Pancreas (tissue), 10 donors: ENCODE data around the gene MYLK4. TPM values are rescaled to one million over a fixed set of nuclear protein-coding genes. Genes with fewer than 3 reads are reported as not detected.
A peak's percentile ranks its signal among the peaks of the same experiment; 100 is the strongest.

Source experiments
- ATAC-seq, 4 donors: fragments of 200-7000 bp; cut with Tn5 transposase; one replicate each; pipeline versions ENCODE4 v1.8.0 to v1.9.1; 2020; ENCODE audit warnings: mild to moderate bottlenecking in 4 of 4, moderate library complexity in 4 of 4
- DNase-seq, 6 donors: peaks; one replicate each; pipeline ENCODE4 v3.0.0-alpha.2; 2020
- FAIRE-seq: peaks from 2 replicates; lab custom pipeline; 2012; peaks lifted over from hg19 to GRCh38; lab: Jason Lieb, UNC
- H3K27ac ChIP-seq, 4 donors: fragments of 200-600 bp; sonication (generic); 1 replicate in 3 of 4; 2 replicates in 1 of 4; pipeline versions ENCODE4 v1.5.0 to v1.8.0; 2020
- H3K27me3 ChIP-seq, 4 donors: fragments of 200-600 bp; one replicate each; pipeline ENCODE4 v1.8.0; 2021
- H3K36me3 ChIP-seq, 3 donors: fragments of 200-600 bp; sonication (generic) in 1 of 3; one replicate each; pipeline versions ENCODE4 v1.5.0 to v1.8.0; 2020 to 2021
- H3K4me1 ChIP-seq, 3 donors: fragments of 200-600 bp; one replicate each; pipeline ENCODE4 v1.8.0; 2021
- H3K4me3 ChIP-seq, 4 donors: fragments of 200-600 bp; sonication (generic) in 2 of 4; one replicate each; pipeline versions ENCODE4 v1.5.0 to v1.8.0; 2020 to 2021
- H3K9me3 ChIP-seq, 4 donors: fragments of 200-600 bp; one replicate each; pipeline ENCODE4 v1.8.0; 2021
- WGBS, 2 donors: extraction: QIAGEN DNeasy Blood & Tissue Kit; methylation state at CpG; one replicate each; pipeline ENCODE4 v1.1.7; 2013; 5-methylcytosine and 5-hydroxymethylcytosine counted together
- intact Hi-C, 3 donors: fragments of 100-400 bp; cut with DNase I; formaldehyde crosslinking; loops; one replicate each; pipeline versions ENCODE4 v1.11.1 to v1.14.2; 2022
- polyA plus RNA-seq, 2 donors: library from polyadenylated mRNA; stranded (reverse); fragments of 200-250 nt; gene quantifications; one replicate each; pipeline ENCODE4 v1.2.3, GENCODE V29; 2013
- total RNA-seq, 6 donors: library from RNA; stranded (reverse); fragmentation: NEBNext Ultra II Directional in 4 of 6; extraction: Animal tissue kit (Norgen Biotek cat#: 25700) in 4 of 6; gene quantifications; one replicate each; pipeline versions ENCODE4 v1.2.1 to v1.2.4, GENCODE V29; 2021 to 2023
- TF ChIP-seq, protein P1 (sequence below), 4 donors: fragments of 200-600 bp; sonication (generic) in 3 of 4; IDR thresholded peaks; one replicate each; pipeline versions ENCODE4 v1.5.0 to v1.8.0; 2021; ENCODE audit warnings: antibody characterized with exemption in 4 of 4
- donor health status: healthy with polysubstance abuse.
- donor health status: DM: no; HTN: no; CAD: no; lungs with moderate emphysema.
- donor health status: DM: no; HTN: no; CAD: no.
- donor health status: control.
- donor health status: control.
- donor health status: Bipolar disorder and iron deficiency.
- donor health status: DM: yes; HTN: yes; CAD: no.
- donor health status: DM: no; HTN: no; CAD: no.
- donor health status: DM: no; HTN: no; CAD: no.
- donor health status: DM: yes; HTN: yes; CAD: no.

Gene MYLK4
- total and polyA plus RNA-seq, 8 donors, result 0.27 to 1.0 (median 0.41) TPM

GRCh38 chr6:2733324-2733723 is 17.4 kb downstream of the MYLK4 start:
- TF ChIP-seq, protein P1, sequence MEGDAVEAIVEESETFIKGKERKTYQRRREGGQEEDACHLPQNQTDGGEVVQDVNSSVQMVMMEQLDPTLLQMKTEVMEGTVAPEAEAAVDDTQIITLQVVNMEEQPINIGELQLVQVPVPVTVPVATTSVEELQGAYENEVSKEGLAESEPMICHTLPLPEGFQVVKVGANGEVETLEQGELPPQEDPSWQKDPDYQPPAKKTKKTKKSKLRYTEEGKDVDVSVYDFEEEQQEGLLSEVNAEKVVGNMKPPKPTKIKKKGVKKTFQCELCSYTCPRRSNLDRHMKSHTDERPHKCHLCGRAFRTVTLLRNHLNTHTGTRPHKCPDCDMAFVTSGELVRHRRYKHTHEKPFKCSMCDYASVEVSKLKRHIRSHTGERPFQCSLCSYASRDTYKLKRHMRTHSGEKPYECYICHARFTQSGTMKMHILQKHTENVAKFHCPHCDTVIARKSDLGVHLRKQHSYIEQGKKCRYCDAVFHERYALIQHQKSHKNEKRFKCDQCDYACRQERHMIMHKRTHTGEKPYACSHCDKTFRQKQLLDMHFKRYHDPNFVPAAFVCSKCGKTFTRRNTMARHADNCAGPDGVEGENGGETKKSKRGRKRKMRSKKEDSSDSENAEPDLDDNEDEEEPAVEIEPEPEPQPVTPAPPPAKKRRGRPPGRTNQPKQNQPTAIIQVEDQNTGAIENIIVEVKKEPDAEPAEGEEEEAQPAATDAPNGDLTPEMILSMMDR (IDR thresholded peaks at IDR 0.05), result no peak
- no peak for FAIRE-seq
- ATAC-seq, result peak in 3 of 4 donors; percentile 49 to 86 (median 84)
- intact Hi-C loops, result no loop called here
- Histone ChIP-seq H3K4me3 (no peak overlapping the region), H3K27ac (peak overlapping the region in 1 of 4 donors; percentile 23), H3K4me1 (no peaks in the 10 kb centered on the region), H3K27me3 (no peaks in the 10 kb centered on the region), H3K9me3 (no peaks in the 10 kb centered on the region), H3K36me3 (no peaks in the 10 kb centered on the region)
- peak in 1 of 6 donors; percentile 66 for DNase-seq
- 82 to 84% methylated on average over 5 of the region's 5 CpGs for WGBS, 2 donors

DNA sequence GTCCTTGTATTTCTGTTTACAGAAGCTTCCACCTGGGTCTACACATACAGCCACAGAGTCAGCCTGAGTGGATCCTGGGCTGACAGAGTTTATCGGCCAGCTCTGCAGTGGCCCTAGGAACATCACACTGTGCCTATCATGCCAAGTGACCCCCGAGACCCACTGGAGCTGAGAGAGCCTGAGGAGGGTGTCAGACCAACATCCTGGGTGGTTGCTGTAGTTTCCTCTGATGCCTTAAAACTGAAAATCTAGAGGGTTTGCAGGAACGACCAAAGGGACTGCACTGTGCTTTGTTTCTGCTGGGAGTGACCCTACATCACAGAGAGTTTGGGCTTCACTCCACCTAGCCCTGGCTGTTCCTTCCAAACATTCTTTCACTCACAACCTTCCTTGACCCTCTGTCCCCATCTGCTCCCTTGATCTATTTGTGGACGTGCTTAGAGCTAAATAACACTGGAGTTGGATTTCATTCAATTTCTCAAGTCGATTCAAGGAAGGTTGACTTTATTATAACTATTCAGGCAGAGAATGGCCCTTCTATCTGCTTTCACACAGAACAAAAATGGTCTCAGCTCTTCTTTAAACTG is 18.1 kb downstream of the MYLK4 start:
- no peaks in the 10 kb centered on the region for H3K36me3 ChIP-seq
- peak overlapping the region in 1 of 4 donors; percentile 23 for H3K27ac ChIP-seq
- DNase-seq (no peak), ATAC-seq (peak in 1 of 4 donors; percentile 20), FAIRE-seq (no peak)
- no peaks in the 10 kb centered on the region for H3K27me3 ChIP-seq
- H3K4me1 ChIP-seq, result no peaks in the 10 kb centered on the region
- H3K9me3 ChIP-seq, result no peaks in the 10 kb centered on the region
- H3K4me3 ChIP-seq, result no peak overlapping the region
- 44 to 45% methylated on average over 5 of the region's 5 CpGs for WGBS, 2 donors
- TF ChIP-seq, protein P1 (IDR thresholded peaks at IDR 0.05), result no peak
- intact Hi-C loops, result no loop called here

- TF ChIP-seq, protein P1 (IDR thresholded peaks at IDR 0.05), result no peak
- H3K4me1 ChIP-seq, result no peaks in the 10 kb centered on the region
- ATAC-seq (no peak), FAIRE-seq (no peak), DNase-seq (no peak)
- H3K27me3 ChIP-seq, result no peaks in the 10 kb centered on the region
- intact Hi-C loops, result no loop called here
- H3K9me3 ChIP-seq, result no peaks in the 10 kb centered on the region
- WGBS, 2 donors, result 67 to 76% methylated on average over 5 of the region's 5 CpGs
- no peak overlapping the region for H3K27ac ChIP-seq
- H3K36me3 ChIP-seq, result no peaks in the 10 kb centered on the region
- no peak overlapping the region for H3K4me3 ChIP-seq
These were observed 19.3 kb downstream of the MYLK4 start for GRCh38 chr6:2731281-2731909.

DNA sequence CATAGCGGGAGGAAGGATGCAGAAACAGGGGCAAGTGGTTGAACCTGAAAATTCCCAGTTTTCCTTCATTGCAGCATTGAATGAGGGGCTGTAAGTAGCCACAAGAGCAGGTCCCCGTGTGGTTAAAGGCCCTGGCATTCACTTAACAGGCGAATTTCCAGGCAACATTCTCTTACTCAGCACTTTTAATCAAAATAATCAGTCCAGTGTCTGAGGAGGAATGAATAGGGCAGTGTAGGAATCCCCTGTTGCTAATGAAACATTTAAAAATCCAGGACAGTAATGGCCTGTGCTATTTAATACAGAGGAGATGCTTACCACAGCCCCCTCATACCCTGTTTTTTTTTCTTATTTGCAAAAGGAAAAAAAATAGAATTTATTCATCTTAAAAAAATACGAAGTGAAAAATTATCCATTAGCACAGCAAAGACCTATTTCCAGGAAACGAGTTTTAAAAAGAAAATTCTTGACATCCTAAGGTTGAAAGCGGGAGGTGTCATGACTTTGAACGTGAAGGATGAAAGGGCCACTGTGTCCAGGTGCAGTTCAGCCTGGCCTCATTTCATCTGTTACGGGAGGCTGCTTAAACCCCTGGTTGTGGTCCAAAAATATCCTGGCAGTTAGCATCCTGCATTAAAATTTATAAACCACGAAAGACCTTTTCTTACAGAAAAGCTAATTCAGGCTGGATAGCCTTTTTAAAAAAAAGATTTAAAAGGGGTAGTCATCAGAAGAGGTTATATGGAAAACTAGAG is 20.2 kb downstream of the MYLK4 start:
- no peak overlapping the region for H3K27ac ChIP-seq
- H3K4me1 ChIP-seq, result no peaks in the 10 kb centered on the region
- H3K9me3 ChIP-seq, result no peaks in the 10 kb centered on the region
- H3K36me3 ChIP-seq, result no peaks in the 10 kb centered on the region
- H3K4me3 ChIP-seq, result no peak overlapping the region
- H3K27me3 ChIP-seq, result no peaks in the 10 kb centered on the region
- WGBS, 2 donors, result 76 to 83% methylated on average over 9 of the region's 9 CpGs
- TF ChIP-seq, protein P1 (IDR thresholded peaks at IDR 0.05), result no peak
- FAIRE-seq (no peak), ATAC-seq (no peak), DNase-seq (no peak)
- intact Hi-C loops, result no loop called here
